Measurements from ENCODE around the gene ZCRB1. TPM values are rescaled to one million over a fixed set of nuclear protein-coding genes. Genes with fewer than 3 reads are reported as not detected.

Gene ZCRB1
- total RNA-seq: 65.7 and 76.7 TPM in 2 replicates
- long read RNA-seq, transcript ZCRB1-201 (8 exons, 1,827 nt): major isoform, 17 of 35 reads
- long read RNA-seq, partial matches to known transcripts: 12 of 35 reads
- long read RNA-seq, other reads (novel, unspliced or antisense): 6 of 35 reads

- H3K9me3 Mint-ChIP-seq (ENCODE audit: unreplicated experiment): no peaks in the 10 kb centered on the region
- H3K4me1 Mint-ChIP-seq (ENCODE audit: unreplicated experiment): peaks cover 28% of the 10 kb centered on the region
- no peak for TF ChIP-seq CTCF (IDR thresholded peaks at IDR 0.05)
- peak; percentile 88 for DNase-seq (ENCODE audit: extremely low spot score, unreplicated experiment)
- H3K36me3 Mint-ChIP-seq (ENCODE audit: unreplicated experiment): peaks cover 11% of the 10 kb centered on the region
- peak within 1 kb of the TSS; percentile 98 for H3K4me3 Mint-ChIP-seq (ENCODE audit: unreplicated experiment)
- H3K27ac Mint-ChIP-seq (ENCODE audit: unreplicated experiment): peak within 1 kb of the TSS; percentile 97
- no peaks in the 10 kb centered on the region for H3K27me3 Mint-ChIP-seq (ENCODE audit: unreplicated experiment)
These were observed at the start of gene ZCRB1, which contains the start of gene PPHLN1 for GRCh38 chr12:42325653-42326474. TSS of gene ZCRB1 (minus strand) at chr12:42326094. CDS start at chr12:42324102, 1,992 bp downstream. TSS of gene PPHLN1 (plus strand) at chr12:42326167. CDS start at chr12:42335903, 9,736 bp downstream.

GRCh38 chr12:42373669-42374068 lies 47.8 kb upstream of the ZCRB1 start:
- TF ChIP-seq CTCF (IDR thresholded peaks at IDR 0.05): no peak
- no peaks in the 10 kb centered on the region for H3K27me3 Mint-ChIP-seq (ENCODE audit: unreplicated experiment)
- no peaks in the 10 kb centered on the region for H3K4me1 Mint-ChIP-seq (ENCODE audit: unreplicated experiment)
- H3K27ac Mint-ChIP-seq (ENCODE audit: unreplicated experiment): no peak overlapping the region
- no peak overlapping the region for H3K4me3 Mint-ChIP-seq (ENCODE audit: unreplicated experiment)
- DNase-seq (ENCODE audit: extremely low spot score, unreplicated experiment): no peak
- H3K9me3 Mint-ChIP-seq (ENCODE audit: unreplicated experiment): no peaks in the 10 kb centered on the region
- H3K36me3 Mint-ChIP-seq (ENCODE audit: unreplicated experiment): peaks cover 10% of the 10 kb centered on the region

- no peak overlapping the region for H3K27ac Mint-ChIP-seq (ENCODE audit: unreplicated experiment)
- H3K36me3 Mint-ChIP-seq (ENCODE audit: unreplicated experiment): peaks cover 10% of the 10 kb centered on the region
- no peak overlapping the region for H3K4me3 Mint-ChIP-seq (ENCODE audit: unreplicated experiment)
- DNase-seq (ENCODE audit: extremely low spot score, unreplicated experiment): no peak
- H3K9me3 Mint-ChIP-seq (ENCODE audit: unreplicated experiment): no peaks in the 10 kb centered on the region
- peak; percentile 82 for TF ChIP-seq CTCF (IDR thresholded peaks at IDR 0.05)
- no peaks in the 10 kb centered on the region for H3K4me1 Mint-ChIP-seq (ENCODE audit: unreplicated experiment)
- H3K27me3 Mint-ChIP-seq (ENCODE audit: unreplicated experiment): no peaks in the 10 kb centered on the region
These were observed 46.4 kb upstream of the ZCRB1 start for GRCh38 chr12:42372154-42372791.

GRCh38 chr12:42370013-42370412 lies 44.1 kb upstream of the ZCRB1 start:
- H3K27me3 Mint-ChIP-seq (ENCODE audit: unreplicated experiment): no peaks in the 10 kb centered on the region
- H3K4me3 Mint-ChIP-seq (ENCODE audit: unreplicated experiment): no peak overlapping the region
- H3K36me3 Mint-ChIP-seq (ENCODE audit: unreplicated experiment): peaks cover 3% of the 10 kb centered on the region
- no peak for TF ChIP-seq CTCF (IDR thresholded peaks at IDR 0.05)
- H3K4me1 Mint-ChIP-seq (ENCODE audit: unreplicated experiment): no peaks in the 10 kb centered on the region
- no peaks in the 10 kb centered on the region for H3K9me3 Mint-ChIP-seq (ENCODE audit: unreplicated experiment)
- no peak for DNase-seq (ENCODE audit: extremely low spot score, unreplicated experiment)
- H3K27ac Mint-ChIP-seq (ENCODE audit: unreplicated experiment): no peak overlapping the region

- no peak for DNase-seq (ENCODE audit: extremely low spot score, unreplicated experiment)
- Mint-ChIP-seq H3K9me3 (ENCODE audit: unreplicated experiment) (no peaks in the 10 kb centered on the region), H3K4me1 (ENCODE audit: unreplicated experiment) (peaks cover 3% of the 10 kb centered on the region), H3K27ac (ENCODE audit: unreplicated experiment) (no peak overlapping the region), H3K4me3 (ENCODE audit: unreplicated experiment) (no peak overlapping the region), H3K27me3 (ENCODE audit: unreplicated experiment) (no peaks in the 10 kb centered on the region), H3K36me3 (ENCODE audit: unreplicated experiment) (peaks cover 10% of the 10 kb centered on the region)
- TF ChIP-seq CTCF (IDR thresholded peaks at IDR 0.05): no peak
These were observed 39.6 kb upstream of the ZCRB1 start for GRCh38 chr12:42365486-42365885.

Measured in osteocyte (in vitro differentiated cells).